ENCODE measurements around the gene NAP1L1.

DNA sequence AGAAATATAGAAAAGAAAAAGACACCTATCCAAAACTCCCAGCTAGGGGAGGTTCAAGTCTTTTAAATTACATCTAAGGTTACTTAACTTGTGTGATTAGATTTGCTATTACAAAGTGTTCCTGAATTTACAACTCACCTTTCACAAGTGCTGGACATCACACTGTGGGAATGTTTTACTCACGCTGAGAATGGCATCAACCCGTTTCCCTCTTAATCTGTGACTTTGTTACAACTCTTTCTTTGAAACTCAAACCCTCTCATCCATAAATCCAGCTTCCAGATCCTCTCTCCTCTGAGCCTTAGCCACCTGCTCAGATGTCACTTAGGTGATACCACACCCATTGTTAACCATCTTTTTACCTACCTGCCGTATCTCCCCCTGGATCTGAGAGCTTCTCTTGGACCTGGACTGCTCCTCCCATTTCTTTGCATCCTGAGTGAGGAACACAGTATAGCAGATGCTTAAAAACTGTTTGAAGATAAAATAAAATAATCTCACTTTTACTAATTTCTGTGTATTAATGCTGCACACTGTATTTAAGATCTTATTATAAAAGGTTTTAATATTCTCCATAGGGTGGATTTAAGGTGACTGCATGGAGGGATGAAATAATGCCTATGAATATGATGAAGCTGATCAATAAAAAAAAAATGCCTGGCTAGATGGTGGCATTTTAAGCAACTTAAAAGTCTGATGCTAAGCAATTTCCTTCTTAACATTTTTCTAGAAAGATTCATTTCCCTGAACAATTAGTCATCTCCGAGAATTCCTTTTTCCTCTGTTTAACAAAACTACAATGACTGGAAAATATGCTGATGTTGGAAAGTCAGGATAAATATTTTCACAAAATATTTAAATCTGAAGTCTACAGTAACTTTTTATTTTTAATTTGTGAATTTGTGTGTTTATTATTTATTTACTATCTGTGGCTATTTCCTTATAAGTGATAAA lies 39.1 kb upstream of the NAP1L1 start:
- TF ChIP-seq CTCF (IDR thresholded peaks at IDR 0.05 in 8 of 11, conservative IDR thresholded peaks at IDR 0.05 in 3 of 11): no peak
- no peak for TF ChIP-seq POLR2A (IDR thresholded peaks at IDR 0.05)
